Naive B cell (primary cell): Measurements from ENCODE around the gene MFNG. TPM values are rescaled to one million over a fixed set of nuclear protein-coding genes. Genes with fewer than 3 reads are reported as not detected.

Experiments
- ATAC-seq, 2 donors: fragments of 150-1000 bp; cut with Tn5 transposase; 2 replicates each; pipeline ENCODE4 v1.10.0; 2021; ENCODE audit warnings: low read depth in 2 of 2, mild to moderate bottlenecking in 2 of 2, moderate library complexity in 2 of 2
- DNase-seq: peaks from one replicate; pipeline ENCODE4 v3.0.0; 2022
- H3K27ac Mint-ChIP-seq, 6 donors: one replicate each; pipeline ENCODE4 v1.8.0; 2020 to 2022; ENCODE audit warnings: mild to moderate bottlenecking in 6 of 6, mixed read lengths in 6 of 6, moderate library complexity in 5 of 6, inconsistent platforms in 2 of 6
- H3K27me3 Mint-ChIP-seq, 3 donors: one replicate each; pipeline ENCODE4 v1.8.0; 2021 to 2022; ENCODE audit warnings: mixed read lengths in 3 of 3, mild to moderate bottlenecking in 1 of 3
- H3K36me3 Mint-ChIP-seq, 2 donors: one replicate each; pipeline ENCODE4 v1.8.0; 2020 to 2022; ENCODE audit warnings: mixed read lengths in 2 of 2, inconsistent platforms in 1 of 2, mild to moderate bottlenecking in 1 of 2
- H3K4me1 Mint-ChIP-seq, 3 donors: one replicate each; pipeline ENCODE4 v1.8.0; 2020 to 2022; ENCODE audit warnings: mixed read lengths in 3 of 3, inconsistent platforms in 1 of 3, mild to moderate bottlenecking in 1 of 3, moderate library complexity in 1 of 3
- H3K4me3 Mint-ChIP-seq, 8 donors: one replicate each; pipeline ENCODE4 v1.8.0; 2020 to 2022; ENCODE audit warnings: mild to moderate bottlenecking in 8 of 8, mixed read lengths in 8 of 8, moderate library complexity in 8 of 8, inconsistent platforms in 2 of 8
- H3K9me3 Mint-ChIP-seq, 7 donors: one replicate each; pipeline ENCODE4 v1.8.0; 2020 to 2022; ENCODE audit warnings: mixed read lengths in 7 of 7, mild to moderate bottlenecking in 5 of 7, inconsistent platforms in 2 of 7, moderate library complexity in 1 of 7
- polyA plus RNA-seq, 6 donors: library from polyadenylated mRNA; unstranded; fragments of 300-500 nt; fragmentation: Illumina TruSeq; gene quantifications; one replicate each; pipeline ENCODE4 v1.2.3, GENCODE V29; 2021; ENCODE audit warnings: low read depth in 6 of 6

Gene MFNG
- polyA plus RNA-seq, 6 donors from 2014 or later: 145 to 298 (median 186) TPM

DNA sequence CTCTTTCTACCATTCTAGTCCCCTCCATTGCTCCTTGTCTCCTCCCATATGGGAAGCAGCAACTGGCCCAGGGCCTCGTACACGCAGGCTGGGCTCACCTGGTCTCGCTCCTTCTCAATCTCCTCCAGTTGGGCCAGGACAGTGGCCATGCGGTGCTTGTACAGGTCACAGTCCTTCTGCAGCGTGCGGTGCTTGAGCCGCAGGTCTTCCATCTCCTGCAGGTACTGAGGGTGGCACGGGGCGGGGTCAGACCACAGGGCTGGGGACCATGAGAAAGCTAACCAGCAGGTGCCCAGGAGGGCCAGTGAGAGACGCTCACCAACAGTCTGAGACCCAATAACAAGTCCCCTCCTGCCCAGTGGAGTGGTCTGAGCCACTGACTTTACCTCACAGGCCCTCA, 21.5 kb upstream of the MFNG start:
- Mint-ChIP-seq H3K4me3 (no peak overlapping the region), H3K9me3 (peaks cover 0 to 2% (median 0%) of the 10 kb centered on the region in 7 donors), H3K4me1 (no peaks in the 10 kb centered on the region), H3K36me3 (no peaks in the 10 kb centered on the region), H3K27me3 (peaks cover 0 to 15% (median 0%) of the 10 kb centered on the region in 3 donors), H3K27ac (peak overlapping the region in 1 of 6 donors; percentile 41)
- DNase-seq (no peak), ATAC-seq (no peak)

DNA sequence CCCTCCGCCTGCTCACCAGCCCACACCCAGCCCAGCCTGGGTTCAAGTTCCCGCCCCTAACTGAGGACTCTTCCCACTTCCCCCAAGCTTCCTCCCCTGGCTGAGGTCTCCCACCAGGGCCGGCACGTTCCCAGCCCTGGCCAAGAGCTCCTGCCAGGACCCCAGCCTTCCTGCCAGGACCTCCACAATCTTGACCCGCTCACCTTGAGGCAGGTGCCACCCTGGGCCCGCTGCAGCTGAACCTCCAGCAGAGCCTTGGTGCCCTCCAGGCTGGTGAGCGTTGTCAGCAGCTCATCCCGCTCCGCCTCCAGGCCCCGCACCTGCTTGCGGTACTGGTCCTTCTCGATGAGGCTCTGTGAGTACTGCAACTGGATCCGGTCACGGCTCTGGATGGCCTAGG, 19.8 kb upstream of the MFNG start:
- H3K4me1 Mint-ChIP-seq: no peaks in the 10 kb centered on the region
- peaks cover 0 to 2% (median 0%) of the 10 kb centered on the region in 7 donors for H3K9me3 Mint-ChIP-seq
- ATAC-seq: no peak
- no peak for DNase-seq
- no peaks in the 10 kb centered on the region for H3K36me3 Mint-ChIP-seq
- H3K4me3 Mint-ChIP-seq: no peak overlapping the region
- H3K27me3 Mint-ChIP-seq: peaks cover 0 to 26% (median 8%) of the 10 kb centered on the region in 3 donors
- H3K27ac Mint-ChIP-seq: no peak overlapping the region

DNA sequence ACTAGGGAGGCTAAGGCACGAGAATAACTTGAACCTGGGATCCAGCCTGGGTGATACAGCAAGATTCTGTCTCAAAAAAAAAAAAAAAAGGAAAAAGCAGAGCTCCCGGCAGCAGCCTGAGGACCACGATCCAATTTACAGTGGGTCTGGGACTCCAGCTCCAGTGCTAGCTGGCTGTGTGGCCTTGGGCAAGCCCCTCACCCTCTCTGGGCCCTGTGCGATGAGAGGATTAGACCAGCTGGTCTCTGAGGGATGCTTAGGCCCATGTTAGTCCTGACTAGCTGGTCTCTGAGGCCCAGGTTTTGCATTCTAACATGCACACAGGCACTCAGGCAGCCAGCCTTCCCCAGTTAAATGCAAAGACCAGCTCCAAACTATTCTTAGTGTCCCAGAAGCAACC, 19.4 kb upstream of the MFNG start:
- no peaks in the 10 kb centered on the region for H3K36me3 Mint-ChIP-seq

DNA sequence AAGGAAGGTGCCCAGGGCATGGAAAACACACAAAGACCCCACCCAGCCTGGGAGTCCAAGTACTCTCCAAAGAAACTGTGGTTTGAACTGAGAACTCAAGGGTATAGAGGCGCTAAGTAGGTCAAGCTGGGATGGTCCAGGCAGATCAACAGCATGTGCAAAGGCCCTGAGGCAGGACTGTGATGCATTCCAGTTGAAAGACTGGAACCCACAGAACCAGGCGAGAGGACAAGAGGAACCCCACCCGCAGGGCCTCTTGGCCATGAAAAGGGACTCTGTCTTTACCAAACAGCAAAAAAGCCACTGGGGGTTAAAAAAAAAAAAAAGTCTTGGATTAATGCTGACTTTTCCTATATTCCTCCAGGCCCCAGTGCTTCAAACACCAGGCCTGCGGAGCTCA, 18.8 kb upstream of the MFNG start:
- peaks cover 3 to 37% (median 18%) of the 10 kb centered on the region in 3 donors for H3K27me3 Mint-ChIP-seq
- ATAC-seq: no peak

More for the DNA sequence above, 19.4 kb upstream of the MFNG start:
- Mint-ChIP-seq H3K9me3 (peaks cover 0 to 2% (median 0%) of the 10 kb centered on the region in 7 donors), H3K27me3 (peaks cover 2 to 31% (median 12%) of the 10 kb centered on the region in 3 donors), H3K27ac (no peak overlapping the region), H3K4me1 (no peaks in the 10 kb centered on the region), H3K4me3 (no peak overlapping the region)
- no peak for ATAC-seq
- no peak for DNase-seq

DNA sequence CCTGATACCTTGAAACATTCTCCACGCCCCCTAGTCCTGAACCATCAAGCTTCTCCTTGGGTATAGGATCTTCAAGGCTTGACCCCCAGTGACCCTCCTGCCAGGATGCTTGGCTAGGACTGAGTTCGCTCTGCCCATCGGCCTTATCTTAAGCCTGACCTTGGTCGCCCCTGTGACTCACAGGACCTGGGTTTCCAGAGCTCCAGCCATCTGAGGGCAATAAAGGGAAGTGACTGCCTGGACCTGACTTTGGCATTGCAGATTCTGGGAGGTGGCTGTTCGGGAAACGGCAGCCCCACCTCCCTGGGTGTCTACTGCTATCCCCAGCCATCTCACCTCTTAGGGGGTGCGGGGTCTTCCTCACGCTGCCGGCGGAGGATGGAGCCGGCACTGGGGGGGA, 17.7 kb upstream of the MFNG start:
- H3K9me3 Mint-ChIP-seq: peaks cover 0 to 2% (median 0%) of the 10 kb centered on the region in 7 donors
- H3K27ac Mint-ChIP-seq: peak overlapping the region in 1 of 6 donors; percentile 59
- ATAC-seq (no peak), DNase-seq (no peak)
- peaks cover 3 to 47% (median 21%) of the 10 kb centered on the region in 3 donors for H3K27me3 Mint-ChIP-seq
- H3K4me1 Mint-ChIP-seq: peaks cover 0 to 2% (median 0%) of the 10 kb centered on the region in 3 donors
- no peak overlapping the region for H3K4me3 Mint-ChIP-seq
- no peaks in the 10 kb centered on the region for H3K36me3 Mint-ChIP-seq

More for the DNA sequence above, 18.8 kb upstream of the MFNG start:
- Mint-ChIP-seq H3K36me3 (no peaks in the 10 kb centered on the region), H3K27ac (no peak overlapping the region), H3K9me3 (peaks cover 0 to 2% (median 0%) of the 10 kb centered on the region in 7 donors), H3K4me3 (no peak overlapping the region), H3K4me1 (no peaks in the 10 kb centered on the region)
- no peak for DNase-seq

DNA sequence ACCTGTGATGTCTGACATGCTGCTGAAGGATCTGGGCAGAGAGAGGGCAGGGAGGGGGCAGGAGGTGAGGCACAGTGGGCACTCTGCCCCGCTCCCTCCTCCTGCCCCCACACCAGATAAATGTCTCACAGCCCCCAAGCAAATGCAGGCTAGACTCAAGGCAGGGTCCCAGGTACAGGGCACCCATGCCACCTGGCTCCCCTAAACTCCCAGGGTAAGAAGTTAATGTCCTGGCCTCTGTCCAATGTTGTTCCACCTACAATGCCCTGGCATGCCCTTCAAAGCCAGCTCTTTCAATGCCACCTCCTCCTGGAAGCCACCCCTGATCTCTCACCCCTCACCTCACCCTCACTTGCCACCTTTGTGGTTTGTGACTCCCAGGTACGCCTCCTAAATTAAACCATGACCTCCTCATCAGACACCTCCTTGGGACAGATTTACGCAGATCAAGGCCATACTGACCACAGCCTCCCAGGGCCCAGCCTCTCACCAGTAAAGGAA, 17.0 kb upstream of the MFNG start:
- peak overlapping the region in 1 of 6 donors; percentile 54 for H3K27ac Mint-ChIP-seq
- DNase-seq (no peak), ATAC-seq (no peak)
- H3K4me1 Mint-ChIP-seq: peaks cover 3 to 4% (median 3%) of the 10 kb centered on the region in 3 donors
- peaks cover 3 to 53% (median 21%) of the 10 kb centered on the region in 3 donors for H3K27me3 Mint-ChIP-seq
- no peaks in the 10 kb centered on the region for H3K36me3 Mint-ChIP-seq
- H3K9me3 Mint-ChIP-seq: peaks cover 0 to 2% (median 0%) of the 10 kb centered on the region in 7 donors
- H3K4me3 Mint-ChIP-seq: no peak overlapping the region

DNA sequence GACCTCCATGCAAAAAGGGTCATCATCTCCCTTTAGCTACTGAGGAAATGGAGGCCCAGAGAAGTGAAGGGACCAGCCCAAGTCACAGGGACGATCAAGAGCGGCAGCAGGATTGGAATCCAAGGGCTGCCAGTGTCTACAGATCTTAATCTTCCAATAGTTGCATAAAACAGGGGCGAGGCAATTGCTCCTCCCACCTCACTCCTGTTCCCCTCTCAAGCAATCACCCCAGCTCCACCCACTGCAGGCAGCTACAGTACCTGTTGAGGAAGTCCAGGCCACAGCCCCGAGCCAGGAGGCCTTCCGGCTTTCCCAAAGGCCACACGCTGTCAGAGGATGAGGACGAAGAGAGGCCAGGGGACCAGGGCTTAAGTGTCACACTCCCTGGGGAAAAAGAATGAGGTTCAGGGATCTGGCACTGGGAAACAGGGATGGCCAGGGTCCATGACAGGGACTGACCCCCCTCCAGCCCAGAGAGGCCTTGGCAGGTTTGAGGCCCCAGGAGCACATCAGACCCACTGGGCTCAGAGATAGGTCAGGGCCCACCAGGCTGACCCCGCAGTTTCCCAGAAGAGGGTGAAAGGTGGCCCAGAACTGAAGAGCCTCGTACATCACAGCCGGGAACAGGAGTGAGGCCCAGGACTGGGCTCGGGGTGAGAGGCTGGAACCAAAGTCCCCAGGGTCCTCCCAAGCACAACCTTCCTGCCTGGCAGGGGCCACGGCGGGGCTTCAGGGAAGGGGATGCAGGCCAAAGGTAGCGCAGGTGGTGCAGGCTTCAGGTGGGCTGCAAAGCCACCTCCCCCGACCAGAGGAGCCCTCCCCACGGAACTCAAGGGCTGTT, 16.4 kb upstream of the MFNG start:
- DNase-seq: no peak
- Mint-ChIP-seq H3K9me3 (peaks cover 0 to 2% (median 0%) of the 10 kb centered on the region in 7 donors), H3K4me3 (no peak overlapping the region), H3K4me1 (peaks cover 5 to 10% (median 7%) of the 10 kb centered on the region in 3 donors), H3K36me3 (no peaks in the 10 kb centered on the region), H3K27me3 (peaks cover 3 to 57% (median 21%) of the 10 kb centered on the region in 3 donors), H3K27ac (no peak overlapping the region)
- no peak for ATAC-seq

DNA sequence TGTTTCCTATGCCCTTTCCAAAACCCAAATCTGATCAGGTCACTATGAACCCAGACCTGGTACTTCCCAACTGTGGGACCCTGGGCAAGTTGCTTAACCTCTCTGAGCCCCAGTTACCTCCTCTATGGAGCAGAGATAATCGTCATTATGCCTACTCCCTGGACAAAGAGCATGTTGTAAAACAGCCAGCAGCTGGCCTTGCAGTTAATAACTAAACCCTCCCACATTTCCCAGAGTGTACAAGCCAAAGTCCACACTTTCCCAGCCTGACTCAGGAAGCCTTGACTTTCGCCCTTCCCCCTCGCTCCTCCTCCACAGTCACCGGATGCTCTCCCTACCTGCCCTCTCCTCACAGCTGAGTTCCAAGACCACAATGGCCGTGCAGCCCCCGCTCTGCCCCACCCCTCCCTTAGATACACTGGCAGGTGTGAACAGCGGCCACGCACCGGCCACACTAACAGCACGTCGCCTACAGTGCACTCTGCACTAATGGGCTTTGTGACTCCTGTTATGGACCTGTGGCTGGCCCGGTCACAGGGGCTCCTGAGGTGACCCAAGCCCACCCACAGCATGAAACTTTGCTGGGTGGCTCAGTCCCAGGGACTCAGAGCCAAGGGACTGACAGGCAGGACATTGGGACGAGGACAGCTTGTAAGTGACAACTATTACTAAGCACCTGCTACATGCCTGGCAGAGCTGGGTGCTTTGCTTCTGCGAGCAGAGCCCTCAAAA, 15.6 kb upstream of the MFNG start:
- Mint-ChIP-seq H3K9me3 (peaks cover 0 to 2% (median 0%) of the 10 kb centered on the region in 7 donors), H3K4me1 (peaks cover 5 to 10% (median 7%) of the 10 kb centered on the region in 3 donors), H3K27me3 (peaks cover 3 to 65% (median 29%) of the 10 kb centered on the region in 3 donors), H3K27ac (peak overlapping the region in 2 of 6 donors; percentile 30 to 51), H3K36me3 (no peaks in the 10 kb centered on the region), H3K4me3 (no peak overlapping the region)
- DNase-seq (no peak), ATAC-seq (no peak)

DNA sequence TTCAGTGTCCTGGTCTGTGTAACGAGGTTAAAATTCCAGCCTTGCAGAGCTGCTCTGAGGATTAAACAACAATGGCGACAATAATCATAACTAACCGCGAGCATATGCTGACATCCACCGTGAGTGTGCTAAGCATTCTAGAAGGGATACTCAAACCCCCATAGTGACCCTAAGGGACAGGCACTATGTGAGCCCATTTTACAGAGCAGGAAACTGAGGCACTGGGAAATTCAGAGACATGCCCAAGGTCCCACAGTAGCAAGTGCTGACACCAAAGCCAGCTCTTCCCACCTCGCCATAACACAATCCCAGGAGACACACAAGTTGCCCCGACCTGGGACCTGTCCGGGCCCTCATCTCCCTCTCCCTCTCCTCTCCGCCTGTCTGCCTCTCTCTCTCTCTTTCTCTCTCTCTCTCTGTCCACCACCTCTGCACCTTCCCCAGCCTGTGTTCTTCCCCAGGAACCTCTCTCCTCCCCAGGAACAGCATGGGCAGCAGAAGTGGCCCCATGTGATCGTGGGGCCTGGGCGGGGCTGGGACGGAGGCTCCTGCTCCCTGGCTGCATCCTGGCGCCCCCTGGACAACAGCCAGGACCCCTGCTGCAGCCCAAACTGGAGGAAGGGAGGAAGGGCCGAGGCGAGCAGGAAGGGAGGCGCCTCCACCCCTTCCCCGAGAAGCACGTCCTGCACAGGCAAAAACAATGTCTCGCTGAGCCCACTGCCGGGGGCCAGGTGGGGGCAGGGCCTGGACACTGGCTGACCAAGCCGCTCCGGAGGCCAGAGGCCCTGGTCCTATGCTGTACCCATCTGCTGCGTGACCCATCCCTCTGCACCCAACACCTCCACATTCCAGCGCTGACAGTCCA, 14.8 kb upstream of the MFNG start:
- ATAC-seq (no peak), DNase-seq (no peak)
- Mint-ChIP-seq H3K27ac (no peak overlapping the region), H3K36me3 (no peaks in the 10 kb centered on the region), H3K27me3 (peaks cover 3 to 72% (median 29%) of the 10 kb centered on the region in 3 donors), H3K4me3 (no peak overlapping the region), H3K4me1 (peaks cover 5 to 10% (median 7%) of the 10 kb centered on the region in 3 donors), H3K9me3 (peaks cover 0 to 2% (median 0%) of the 10 kb centered on the region in 7 donors)

DNA sequence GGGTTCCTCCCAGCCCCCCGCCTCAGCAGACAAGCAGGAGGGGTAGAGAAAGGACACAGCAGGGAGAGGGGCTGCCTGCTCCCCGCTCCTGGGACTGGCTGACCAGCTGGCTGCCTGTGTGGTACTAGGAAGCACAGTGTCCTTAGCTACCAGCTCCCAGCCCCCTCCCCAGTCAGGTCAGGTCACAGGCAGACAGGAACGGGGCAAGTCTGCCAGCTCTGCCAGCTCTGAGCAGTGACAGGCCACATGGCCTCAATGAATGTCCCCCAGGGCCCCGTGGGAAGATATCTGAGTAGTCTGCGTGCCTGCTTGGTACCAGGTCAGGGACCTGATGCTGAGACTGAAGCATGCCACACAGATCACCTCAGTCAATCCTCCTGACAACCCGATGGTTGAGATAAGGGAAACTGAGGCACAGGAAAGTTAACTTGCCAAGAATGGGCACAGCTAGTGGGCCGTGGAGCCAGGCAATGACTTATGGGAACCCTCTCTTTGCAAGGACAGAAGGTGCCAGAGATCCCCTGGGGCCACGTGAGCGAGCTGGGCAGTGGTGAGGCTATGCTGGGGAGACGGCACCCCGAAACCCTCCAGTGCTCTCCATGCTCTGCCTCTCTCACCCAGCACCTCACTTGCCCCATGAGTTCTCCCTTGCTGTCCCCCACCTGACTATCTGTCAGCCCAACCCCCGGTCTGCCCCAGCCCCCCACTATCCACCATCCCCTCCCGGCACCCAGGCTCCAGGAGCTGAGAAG, 13.8 kb upstream of the MFNG start:
- Mint-ChIP-seq H3K27me3 (peaks cover 3 to 74% (median 29%) of the 10 kb centered on the region in 3 donors), H3K4me1 (peaks cover 5 to 10% (median 7%) of the 10 kb centered on the region in 3 donors), H3K27ac (no peak overlapping the region), H3K36me3 (no peaks in the 10 kb centered on the region), H3K4me3 (no peak overlapping the region), H3K9me3 (no peaks in the 10 kb centered on the region)
- DNase-seq (no peak), ATAC-seq (no peak)

DNA sequence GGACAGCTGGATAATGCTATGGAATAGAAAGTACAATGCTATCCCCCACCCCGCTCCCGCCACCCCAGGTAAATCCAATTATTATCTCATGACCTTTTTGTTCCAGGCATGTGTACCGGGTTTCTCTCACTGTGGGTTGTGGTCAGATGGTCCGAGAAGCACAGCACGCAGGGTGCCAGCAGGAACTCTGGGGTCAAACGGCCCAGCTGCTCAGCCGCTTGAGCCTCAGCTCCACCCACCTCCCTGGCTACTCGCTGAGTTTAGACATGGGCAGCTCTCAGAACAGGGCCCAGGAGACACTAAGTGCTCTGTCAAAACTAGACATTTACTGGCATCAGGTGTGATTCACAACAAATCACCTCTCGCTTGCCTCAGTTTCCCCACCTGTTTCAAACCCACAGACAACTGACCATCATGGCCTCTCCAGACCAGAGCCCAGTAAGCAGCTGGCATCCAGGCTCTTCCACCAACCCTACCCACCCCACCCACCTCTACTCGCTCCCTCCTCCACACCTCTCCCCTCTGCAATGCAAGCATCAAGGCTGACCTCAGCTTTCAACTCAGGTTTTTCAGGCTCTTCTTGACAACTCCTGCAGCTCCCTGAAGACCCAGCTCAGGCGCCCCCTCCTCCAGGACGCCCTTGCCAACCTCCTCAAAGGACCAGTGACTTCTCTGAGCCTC, 13.0 kb upstream of the MFNG start:
- no peaks in the 10 kb centered on the region for H3K9me3 Mint-ChIP-seq
- peaks cover 5 to 10% (median 7%) of the 10 kb centered on the region in 3 donors for H3K4me1 Mint-ChIP-seq
- H3K27me3 Mint-ChIP-seq: peaks cover 3 to 71% (median 29%) of the 10 kb centered on the region in 3 donors
- peak overlapping the region in 1 of 8 donors; percentile 40 for H3K4me3 Mint-ChIP-seq
- no peak for ATAC-seq
- no peaks in the 10 kb centered on the region for H3K36me3 Mint-ChIP-seq
- H3K27ac Mint-ChIP-seq: no peak overlapping the region
- DNase-seq: no peak
